ENCODE measurements around the gene WDFY3.
"Not testable (repeated sequence)": the region's sequence is repeated elsewhere in the genome, so short reads cannot be mapped to it uniquely, and the experiment has no call there.

The WDFY3 gene

GRCh38 chr4:84848432-84848831, 118.1 kb downstream of the WDFY3 start:
- no peak for DNase-seq

GRCh38 chr4:84847978-84848377, 118.5 kb downstream of the WDFY3 start:
- no peak for DNase-seq

GRCh38 chr4:84846985-84847384, 119.5 kb downstream of the WDFY3 start:
- DNase-seq: no peak

- no peak for DNase-seq
Observed at GRCh38 chr4:84841435-84841834, 125.1 kb downstream of the WDFY3 start.

- no peak for DNase-seq
Observed at GRCh38 chr4:84837751-84838150, 128.7 kb downstream of the WDFY3 start.

GRCh38 chr4:84829633-84830032, 136.9 kb downstream of the WDFY3 start:
- not testable (repeated sequence) for DNase-seq

GRCh38 chr4:84826681-84827080, 139.8 kb downstream of the WDFY3 start:
- no peak for DNase-seq

- no peak for DNase-seq
Observed at GRCh38 chr4:84825701-84826341, 140.7 kb downstream of the WDFY3 start.

GRCh38 chr4:84821064-84821463, 145.4 kb downstream of the WDFY3 start:
- no peak for DNase-seq

GRCh38 chr4:84814094-84814750, 152.3 kb downstream of the WDFY3 start:
- no peak for DNase-seq

- DNase-seq: no peak
Observed at GRCh38 chr4:84809946-84810345, 156.5 kb downstream of the WDFY3 start.

- DNase-seq: no peak
Observed at GRCh38 chr4:84808332-84808731, 158.2 kb downstream of the WDFY3 start.

- DNase-seq: not testable (repeated sequence)
Observed at GRCh38 chr4:84806541-84806940, 159.9 kb downstream of the WDFY3 start.

- no peak for DNase-seq
Observed at GRCh38 chr4:84804136-84804535, 162.4 kb downstream of the WDFY3 start.

GRCh38 chr4:84803720-84804119, 162.8 kb downstream of the WDFY3 start:
- no peak for DNase-seq

- no peak for DNase-seq
Observed at GRCh38 chr4:84803116-84803515, 163.4 kb downstream of the WDFY3 start.

GRCh38 chr4:84800256-84800655, 166.2 kb downstream of the WDFY3 start:
- DNase-seq: no peak

- no peak for DNase-seq
Observed at GRCh38 chr4:84799318-84799717, 167.2 kb downstream of the WDFY3 start.

- DNase-seq: no peak
Observed at GRCh38 chr4:84796394-84796793, 170.1 kb downstream of the WDFY3 start.

GRCh38 chr4:84792366-84793301, 173.9 kb downstream of the WDFY3 start:
- DNase-seq: no peak

GRCh38 chr4:84790769-84791565, 175.5 kb downstream of the WDFY3 start:
- DNase-seq: peak; percentile 1

- DNase-seq: no peak
Observed at GRCh38 chr4:84786478-84786877, 180.0 kb downstream of the WDFY3 start.

GRCh38 chr4:84782517-84782916, 184.0 kb downstream of the WDFY3 start:
- no peak for DNase-seq
